HFFc6 (cell line): Measurements from ENCODE around the gene ATP6V0E1. TPM values are rescaled to one million over a fixed set of nuclear protein-coding genes. Genes with fewer than 3 reads are reported as not detected.

ENCODE experiments used
- DNase-seq: peaks from one replicate; pipeline ENCODE4 v3.0.0-alpha.2; 2018
- H3K27ac Mint-ChIP-seq: 2 replicates; pipeline ENCODE4 v1.8.0; 2020; ENCODE audit warnings: mild to moderate bottlenecking, mixed read lengths
- H3K27me3 Mint-ChIP-seq: 2 replicates; pipeline ENCODE4 v1.8.0; 2021; ENCODE audit warnings: mild to moderate bottlenecking, moderate library complexity, mixed read lengths; ENCODE audit not compliant: insufficient read depth
- H3K36me3 Mint-ChIP-seq: 2 replicates; pipeline ENCODE4 v1.8.0; 2021; ENCODE audit warnings: low read depth, mixed read lengths
- H3K4me1 Mint-ChIP-seq: 2 replicates; pipeline ENCODE4 v1.8.0; 2020; ENCODE audit warnings: low read depth, mixed read lengths
- H3K4me3 Mint-ChIP-seq: 2 replicates; pipeline ENCODE4 v1.8.0; 2020; ENCODE audit warnings: mild to moderate bottlenecking, moderate library complexity, mixed read lengths
- H3K9me3 Mint-ChIP-seq: 2 replicates; pipeline ENCODE4 v1.8.0; 2020; ENCODE audit warnings: mild to moderate bottlenecking, mixed read lengths
- total RNA-seq, 6 experiments: library from RNA; stranded (reverse); fragmentation: NEBNext Ultra II Directional; extraction: Animal tissue kit (Norgen Biotek cat#: 25700); gene quantifications; 2 replicates in 1 of 6; 3 replicates in 5 of 6; pipeline ENCODE4 v1.2.3, GENCODE V29; 2021
- TF ChIP-seq, protein P1 (sequence below): fragments of 200-600 bp; sonication (generic); IDR thresholded peaks from 2 replicates; pipeline ENCODE4 v1.5.0; 2021; ENCODE audit warnings: antibody characterized with exemption, mild to moderate bottlenecking

ATP6V0E1 gene
- total RNA-seq, 6 experiments from 2014 or later: 462 to 606 (median 488) TPM

DNA sequence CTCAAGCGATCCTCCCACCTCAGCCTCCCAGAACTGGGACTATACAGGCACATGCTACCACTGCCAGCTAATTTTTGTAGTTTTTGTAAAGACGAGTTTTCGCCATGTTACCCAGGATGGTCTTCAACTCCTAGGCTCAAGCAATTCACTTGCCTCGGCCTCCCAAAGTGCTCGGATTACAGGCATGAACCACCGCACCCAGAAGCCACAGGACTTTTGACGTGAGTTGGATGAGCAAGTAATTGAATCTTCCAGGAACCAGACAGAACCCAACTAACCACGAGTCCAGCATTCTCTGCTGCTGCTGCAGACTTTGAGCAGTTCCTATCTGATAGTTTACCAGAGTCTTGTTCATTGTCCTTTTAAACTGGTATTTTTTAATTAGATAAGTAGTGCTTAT lies 9.6 kb upstream of the ATP6V0E1 start:
- Mint-ChIP-seq H3K4me3 (0 out of 2 replicates have a peak overlapping the region, but pooled peaks have one; percentile 2), H3K27ac (peak overlapping the region; percentile 89), H3K27me3 (no peaks in the 10 kb centered on the region; the same call in 1 of the 2 replicates), H3K4me1 (peaks cover 30% of the 10 kb centered on the region), H3K36me3 (0 out of 2 replicates have a peak, but pooled peaks cover 4% of the 10 kb centered on the region), H3K9me3 (no peaks in the 10 kb centered on the region)
- peak; percentile 33 for DNase-seq
- TF ChIP-seq, protein P1, sequence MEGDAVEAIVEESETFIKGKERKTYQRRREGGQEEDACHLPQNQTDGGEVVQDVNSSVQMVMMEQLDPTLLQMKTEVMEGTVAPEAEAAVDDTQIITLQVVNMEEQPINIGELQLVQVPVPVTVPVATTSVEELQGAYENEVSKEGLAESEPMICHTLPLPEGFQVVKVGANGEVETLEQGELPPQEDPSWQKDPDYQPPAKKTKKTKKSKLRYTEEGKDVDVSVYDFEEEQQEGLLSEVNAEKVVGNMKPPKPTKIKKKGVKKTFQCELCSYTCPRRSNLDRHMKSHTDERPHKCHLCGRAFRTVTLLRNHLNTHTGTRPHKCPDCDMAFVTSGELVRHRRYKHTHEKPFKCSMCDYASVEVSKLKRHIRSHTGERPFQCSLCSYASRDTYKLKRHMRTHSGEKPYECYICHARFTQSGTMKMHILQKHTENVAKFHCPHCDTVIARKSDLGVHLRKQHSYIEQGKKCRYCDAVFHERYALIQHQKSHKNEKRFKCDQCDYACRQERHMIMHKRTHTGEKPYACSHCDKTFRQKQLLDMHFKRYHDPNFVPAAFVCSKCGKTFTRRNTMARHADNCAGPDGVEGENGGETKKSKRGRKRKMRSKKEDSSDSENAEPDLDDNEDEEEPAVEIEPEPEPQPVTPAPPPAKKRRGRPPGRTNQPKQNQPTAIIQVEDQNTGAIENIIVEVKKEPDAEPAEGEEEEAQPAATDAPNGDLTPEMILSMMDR: no peak

DNA sequence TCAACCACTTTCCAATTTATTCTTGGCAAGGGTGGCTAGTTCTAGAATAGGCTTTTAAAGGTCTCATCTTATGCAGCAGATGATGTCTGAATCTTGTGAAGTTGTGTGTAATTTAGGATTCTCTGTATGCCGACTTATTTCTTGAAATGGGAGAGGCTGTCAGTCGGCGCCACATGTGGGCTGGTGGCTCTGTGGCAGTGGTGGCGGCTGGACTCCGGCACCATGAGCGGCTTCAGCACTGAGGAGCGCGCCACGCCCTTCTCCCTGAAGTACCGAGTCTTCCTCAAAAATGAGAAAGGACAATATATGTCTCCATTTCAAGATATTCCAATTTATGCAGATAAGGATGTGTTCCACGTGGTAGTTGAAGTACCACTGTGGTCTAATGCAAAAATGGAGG lies 8.3 kb upstream of the ATP6V0E1 start:
- Mint-ChIP-seq H3K9me3 (no peaks in the 10 kb centered on the region), H3K27ac (no peak overlapping the region), H3K27me3 (no peaks in the 10 kb centered on the region; the same call in 1 of the 2 replicates), H3K4me1 (peaks cover 38% of the 10 kb centered on the region), H3K36me3 (peaks cover 5% of the 10 kb centered on the region; the same call in 1 of the 2 replicates), H3K4me3 (no peak overlapping the region)
- no peak for DNase-seq
- TF ChIP-seq, protein P1: no peak

DNA sequence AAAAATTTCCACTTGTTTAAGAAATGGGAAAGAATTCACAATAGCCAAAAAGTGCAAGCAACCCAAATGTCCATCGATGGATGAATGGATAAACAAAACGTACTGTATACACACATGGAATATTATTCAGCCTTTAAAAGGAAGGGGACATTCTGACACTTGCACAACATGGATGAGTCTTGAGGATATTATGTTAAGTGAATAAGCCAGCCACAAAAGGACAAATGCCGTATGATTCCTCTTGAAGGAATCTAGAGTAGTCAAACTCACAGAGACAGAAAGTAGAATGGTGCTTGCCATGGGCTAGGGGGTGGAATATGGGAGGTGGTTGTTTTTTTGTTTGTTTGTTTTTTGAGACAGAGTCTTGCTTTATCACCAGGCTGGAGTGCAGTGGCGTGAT lies 3.8 kb upstream of the ATP6V0E1 start:
- Mint-ChIP-seq H3K4me3 (no peak overlapping the region), H3K36me3 (peaks cover 12% of the 10 kb centered on the region), H3K27ac (no peak overlapping the region), H3K27me3 (peaks cover 2% of the 10 kb centered on the region), H3K9me3 (no peaks in the 10 kb centered on the region), H3K4me1 (peaks cover 21% of the 10 kb centered on the region)
- TF ChIP-seq, protein P1: no peak
- DNase-seq: peak; percentile 77

DNA sequence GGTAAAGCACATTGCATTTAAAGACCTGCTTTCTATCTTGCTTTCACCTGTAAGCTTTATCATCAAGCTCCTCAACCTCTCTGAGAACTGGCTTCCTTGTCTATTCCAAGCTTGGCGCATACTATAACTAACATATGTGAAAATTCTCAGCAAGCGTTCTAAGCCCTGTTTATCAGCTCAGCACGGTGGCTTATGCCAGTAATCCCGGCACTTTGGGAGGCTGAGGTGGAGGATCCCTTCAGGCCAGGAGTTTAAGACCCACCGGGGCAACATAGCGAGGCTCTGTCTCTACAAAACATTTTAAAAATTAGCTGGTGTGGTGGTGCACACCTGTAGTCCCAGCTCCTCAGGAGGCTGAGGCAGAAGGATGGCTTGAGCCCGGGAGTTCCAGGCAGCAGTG lies 1.6 kb upstream of the ATP6V0E1 start:
- TF ChIP-seq, protein P1: no peak
- Mint-ChIP-seq H3K9me3 (0 out of 2 replicates have a peak, but pooled peaks cover 3% of the 10 kb centered on the region), H3K4me1 (peaks cover 38% of the 10 kb centered on the region), H3K27me3 (peaks cover 2% of the 10 kb centered on the region), H3K36me3 (peaks cover 30% of the 10 kb centered on the region), H3K4me3 (no peak overlapping the region), H3K27ac (no peak overlapping the region)
- no peak for DNase-seq

DNA sequence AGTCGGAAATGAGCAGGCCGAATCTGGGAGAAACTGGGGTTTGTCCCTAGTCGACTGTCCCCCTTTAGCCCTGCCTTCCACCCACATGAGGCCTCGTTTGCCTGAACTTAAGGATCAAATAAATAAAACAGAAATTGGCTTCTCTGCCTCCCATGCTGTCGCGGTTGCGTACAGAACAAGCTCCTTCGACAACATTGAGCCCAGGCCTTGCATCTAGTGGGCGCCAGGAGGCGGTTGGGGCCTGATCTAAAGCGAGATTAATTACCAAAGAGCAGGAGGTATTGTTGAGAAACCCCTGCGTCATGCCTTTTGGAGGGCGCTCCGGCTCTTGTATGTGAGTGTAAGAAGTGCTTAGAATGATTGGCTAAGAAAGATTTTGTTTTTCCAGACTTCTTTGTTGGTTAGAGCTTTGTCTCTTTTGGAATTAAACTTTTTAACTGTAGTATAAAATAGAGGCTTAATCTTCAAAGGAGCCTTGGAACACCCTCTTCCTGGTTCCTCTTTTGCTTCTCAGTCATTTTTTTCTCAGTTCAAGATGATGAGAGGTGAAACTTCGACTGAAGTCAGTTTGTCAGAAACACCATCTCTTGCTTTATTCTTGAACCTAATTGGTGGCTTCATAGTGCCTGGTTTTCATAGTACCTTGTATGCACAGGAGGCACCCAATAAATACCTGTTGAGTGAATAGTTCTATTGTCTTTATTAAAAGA lies 828 bp downstream of the ATP6V0E1 start:
- DNase-seq: peak; percentile 84
- Mint-ChIP-seq H3K27ac (peak overlapping the region; percentile 98), H3K4me3 (peak overlapping the region; percentile 99), H3K4me1 (peaks cover 25% of the 10 kb centered on the region), H3K36me3 (peaks cover 34% of the 10 kb centered on the region), H3K27me3 (peaks cover 2% of the 10 kb centered on the region), H3K9me3 (0 out of 2 replicates have a peak, but pooled peaks cover 3% of the 10 kb centered on the region)
- TF ChIP-seq, protein P1: peak; percentile 72
